H1 (cell line): ENCODE data around the gene WIPF1. TPM values are rescaled to one million over a fixed set of nuclear protein-coding genes. Genes with fewer than 3 reads are reported as not detected.

Source experiments
- CTCF ChIA-PET: fragments of 300-600 bp; sonication (Branson Sonifier 250); formaldehyde crosslinking; loops from one replicate; lab custom pipeline; 2021; ENCODE audit not compliant: partially characterized antibody; lab: Charles Lee
- POLR2A ChIA-PET: fragments of 300-600 bp; sonication (Branson Sonifier 250); formaldehyde crosslinking; loops from one replicate; lab custom pipeline; 2021; ENCODE audit warnings: inconsistent platforms; ENCODE audit not compliant: partially characterized antibody; lab: Charles Lee
- DNase-seq, 2 experiments: peaks; one replicate each; pipeline versions ENCODE4 v3.0.0 to v3.0.0-alpha.2; 2010 to 2022; ENCODE audit warnings: low spot score in 2 of 2, low read depth in 1 of 2, mixed read lengths in 1 of 2
- FAIRE-seq: peaks from 2 replicates; lab custom pipeline; 2011; peaks lifted over from hg19 to GRCh38; lab: Jason Lieb, UNC
- H2AFZ ChIP-seq: 2 replicates; pipeline ENCODE4 v1.8.1; 2012; ENCODE audit warnings: low read length, inconsistent platforms
- H2AK5ac ChIP-seq: 2 replicates; pipeline ENCODE4 v1.6.1; 2013; ENCODE audit warnings: low read depth, low read length
- H2BK120ac ChIP-seq: replicated peaks from 2 replicates; pipeline ENCODE3; 2013; ENCODE audit warnings: low read depth, low read length, inconsistent platforms
- H2BK12ac ChIP-seq: 2 replicates; pipeline ENCODE4 v1.6.1; 2013; ENCODE audit warnings: low read depth, low read length
- H2BK15ac ChIP-seq: 2 replicates; pipeline ENCODE4 v1.6.1; 2013; ENCODE audit warnings: low read length
- H2BK20ac ChIP-seq: 2 replicates; pipeline ENCODE4 v1.6.1; 2013; ENCODE audit warnings: low read length
- H2BK5ac ChIP-seq: 2 replicates; pipeline ENCODE4 v1.6.1; 2013; ENCODE audit warnings: low read depth, low read length
- H3K14ac ChIP-seq: 2 replicates; pipeline ENCODE4 v1.6.1; 2013; ENCODE audit warnings: inconsistent platforms; ENCODE audit not compliant: insufficient read length
- H3K18ac ChIP-seq: 2 replicates; pipeline ENCODE4 v1.6.1; 2013; ENCODE audit warnings: low read length; ENCODE audit errors: extremely low read depth
- H3K23ac ChIP-seq: 2 replicates; pipeline ENCODE4 v1.6.1; 2013; ENCODE audit warnings: inconsistent platforms; ENCODE audit not compliant: insufficient read length
- H3K23me2 ChIP-seq: 2 replicates; pipeline ENCODE4 v1.6.1; 2013; ENCODE audit warnings: low read depth, low read length
- H3K27ac ChIP-seq: 2 replicates; pipeline ENCODE4 v1.6.1; 2011; ENCODE audit warnings: low read depth, low read length, inconsistent platforms
- H3K27me3 ChIP-seq, 4 experiments: replicated peaks in 1 of 4; 1 replicate in 1 of 4; 2 replicates in 3 of 4; pipeline versions ENCODE4 v1.6.1 to v1.8.1; 2011 to 2013; ENCODE audit warnings: low read length in 3 of 4, mild to moderate bottlenecking in 3 of 4, inconsistent platforms in 2 of 4, mixed read lengths in 2 of 4, moderate library complexity in 1 of 4; ENCODE audit not compliant: control insufficient read depth in 3 of 4, insufficient read depth in 3 of 4; ENCODE audit errors: extremely low read depth in 1 of 4
- H3K36me3 ChIP-seq, 4 experiments: 2 replicates each; pipeline versions ENCODE4 v1.6.1 to v1.8.1; 2011 to 2013; ENCODE audit warnings: mild to moderate bottlenecking in 4 of 4, low read length in 3 of 4, moderate library complexity in 2 of 4, control low read depth in 1 of 4, inconsistent platforms in 1 of 4; ENCODE audit not compliant: insufficient read depth in 4 of 4, control insufficient read depth in 2 of 4
- H3K4ac ChIP-seq: replicated peaks from 2 replicates; pipeline ENCODE3; 2013; ENCODE audit warnings: low read length, low read depth, mixed read lengths, inconsistent platforms; ENCODE audit not compliant: insufficient read length
- H3K4me1 ChIP-seq, 4 experiments: replicated peaks in 1 of 4; 1 replicate in 1 of 4; 2 replicates in 3 of 4; pipeline versions ENCODE4 v1.6.1 to v1.8.1; 2011 to 2013; ENCODE audit warnings: low read length in 3 of 4, inconsistent platforms in 2 of 4, mixed read lengths in 1 of 4; ENCODE audit not compliant: insufficient read depth in 4 of 4, control insufficient read depth in 3 of 4
- H3K4me2 ChIP-seq, 2 experiments: 2 replicates each; pipeline versions ENCODE4 v1.6.1 to v1.8.1; 2011 to 2013; ENCODE audit warnings: low read depth in 2 of 2, low read length in 2 of 2, control low read depth in 1 of 2, inconsistent platforms in 1 of 2, mild to moderate bottlenecking in 1 of 2; ENCODE audit not compliant: insufficient read depth in 1 of 2
- H3K4me3 ChIP-seq, 4 experiments: fragments of 200-600, 300-600 bp in 1 of 4; sonication (generic), shearing (Covaris generic), sonication (Bioruptor Twin) in 1 of 4; 2 replicates each; pipeline versions ENCODE4 v1.5.1 to v1.8.1; 2011 to 2016; ENCODE audit warnings: low read length in 4 of 4, low read depth in 3 of 4, control low read depth in 2 of 4, inconsistent platforms in 2 of 4, mild to moderate bottlenecking in 2 of 4, mixed read lengths in 1 of 4, moderate library complexity in 1 of 4; ENCODE audit not compliant: insufficient read depth in 2 of 4; ENCODE audit errors: extremely low read depth in 1 of 4
- H3K56ac ChIP-seq: replicated peaks from 2 replicates; pipeline ENCODE3; 2013; ENCODE audit warnings: low read depth, mild to moderate bottlenecking, mixed read lengths, low read length, inconsistent platforms; ENCODE audit not compliant: insufficient read length
- H3K79me1 ChIP-seq: 2 replicates; pipeline ENCODE4 v1.6.1; 2013; ENCODE audit warnings: low read depth, low read length, control low read depth
- H3K79me2 ChIP-seq, 2 experiments: 2 replicates each; pipeline versions ENCODE4 v1.6.1 to v1.8.1; 2012 to 2013; ENCODE audit warnings: low read length in 2 of 2, mild to moderate bottlenecking in 2 of 2, inconsistent platforms in 1 of 2; ENCODE audit not compliant: insufficient read depth in 2 of 2, control insufficient read depth in 1 of 2
- H3K9ac ChIP-seq, 4 experiments: replicated peaks in 1 of 4; 1 replicate in 1 of 4; 2 replicates in 3 of 4; pipeline versions ENCODE4 v1.6.1 to v1.8.1; 2011 to 2013; ENCODE audit warnings: low read depth in 3 of 4, low read length in 3 of 4, control low read depth in 2 of 4, mild to moderate bottlenecking in 2 of 4, moderate library complexity in 2 of 4, inconsistent platforms in 1 of 4; ENCODE audit errors: extremely low read depth in 1 of 4
- H3K9me3 ChIP-seq, 2 experiments: 2 replicates each; pipeline versions ENCODE4 v1.6.1 to v1.8.1; 2012 to 2013; ENCODE audit warnings: mild to moderate bottlenecking in 2 of 2, moderate library complexity in 2 of 2, control low read depth in 1 of 2, inconsistent platforms in 1 of 2, low read depth in 1 of 2, low read length in 1 of 2, mixed read lengths in 1 of 2; ENCODE audit not compliant: insufficient read depth in 2 of 2
- H4K20me1 ChIP-seq, 2 experiments: replicated peaks in 1 of 2; 2 replicates each; pipeline versions ENCODE3 to v1.8.1; 2011 to 2013; ENCODE audit warnings: inconsistent platforms in 2 of 2, low read length in 2 of 2, mild to moderate bottlenecking in 1 of 2; ENCODE audit not compliant: insufficient read depth in 2 of 2, control insufficient read depth in 1 of 2
- H4K5ac ChIP-seq: 2 replicates; pipeline ENCODE4 v1.6.1; 2013; ENCODE audit warnings: low read length, low read depth, mixed read lengths, inconsistent platforms; ENCODE audit not compliant: insufficient read length
- H4K8ac ChIP-seq: 2 replicates; pipeline ENCODE4 v1.8.0; 2013; ENCODE audit warnings: mild to moderate bottlenecking, moderate library complexity, low read length, inconsistent platforms; ENCODE audit not compliant: insufficient read depth; ENCODE audit errors: extremely low read depth
- H4K91ac ChIP-seq: replicated peaks from 2 replicates; pipeline ENCODE3; 2013; ENCODE audit warnings: low read length, mixed read lengths, inconsistent platforms; ENCODE audit not compliant: insufficient read length
- CEBPB ChIP-seq: IDR thresholded peaks from 2 replicates; pipeline ENCODE4 v1.6.1; 2012; ENCODE audit warnings: low read depth, low read length
- EP300 ChIP-seq, 2 experiments: IDR thresholded peaks; 1 replicate in 1 of 2; 2 replicates in 1 of 2; pipeline ENCODE4 v1.6.1; 2011 to 2012; ENCODE audit warnings: low read depth in 2 of 2, low read length in 2 of 2, mild to moderate bottlenecking in 2 of 2, borderline replicate concordance in 1 of 2, inconsistent platforms in 1 of 2, moderate library complexity in 1 of 2
- EZH2 ChIP-seq: fragments of 200-600 bp; sonication (generic); IDR thresholded peaks from 2 replicates; pipeline ENCODE4 v1.7.1; 2012; ENCODE audit warnings: low read depth, mild to moderate bottlenecking, moderate library complexity, low read length, inconsistent platforms; ENCODE audit not compliant: severe bottlenecking
- SUZ12 ChIP-seq: fragments of 200-600 bp; sonication (generic); IDR thresholded peaks from 2 replicates; pipeline ENCODE4 v1.6.1; 2012; ENCODE audit warnings: mild to moderate bottlenecking, inconsistent platforms, low read length, moderate library complexity, mixed read lengths
- WGBS, 2 experiments: shearing (Covaris generic) in 1 of 2; methylation state at CpG; one replicate each; pipeline versions ENCODE4 v1.1.6 to v1.1.7; 2013 to 2015; ENCODE audit warnings: low lambda C conversion rate in 2 of 2, mixed read lengths in 2 of 2, inconsistent platforms in 1 of 2, low coverage in 1 of 2, missing lambda C conversion rate in 1 of 2; ENCODE audit not compliant: insufficient replicate concordance in 2 of 2, insufficient coverage in 1 of 2, insufficient read length in 1 of 2; ENCODE audit errors: extremely low coverage in 1 of 2, missing lambda C conversion rate in 1 of 2; 5-methylcytosine and 5-hydroxymethylcytosine counted together
- polyA plus RNA-seq, 7 experiments: library from polyadenylated mRNA; depleted of rRNA in 3 of 7; stranded (reverse) in 5 of 7; unstranded in 2 of 7; fragments of >200 nt in 5 of 7; fragments of 200-250 nt in 2 of 7; gene quantifications; 1 replicate in 5 of 7; 2 replicates in 1 of 7; 4 replicates in 1 of 7; pipeline versions ENCODE4 v1.2.1 to v1.2.3, GENCODE V29; 2011 to 2013; ENCODE audit warnings: missing spikeins in 2 of 7, mixed read lengths in 2 of 7
- total RNA-seq: library from RNA; stranded (reverse); fragmentation: NEBNext Ultra II Directional; extraction: Animal tissue kit (Norgen Biotek cat#: 25700); gene quantifications from 2 replicates; pipeline ENCODE4 v1.2.1, GENCODE V29; 2021

WIPF1 gene
- total and polyA plus RNA-seq, 2 of the 8 experiments (the other 6 are each of a cell fraction or from before 2014, with no cell fraction given), result 4.7 to 5.2 TPM

DNA sequence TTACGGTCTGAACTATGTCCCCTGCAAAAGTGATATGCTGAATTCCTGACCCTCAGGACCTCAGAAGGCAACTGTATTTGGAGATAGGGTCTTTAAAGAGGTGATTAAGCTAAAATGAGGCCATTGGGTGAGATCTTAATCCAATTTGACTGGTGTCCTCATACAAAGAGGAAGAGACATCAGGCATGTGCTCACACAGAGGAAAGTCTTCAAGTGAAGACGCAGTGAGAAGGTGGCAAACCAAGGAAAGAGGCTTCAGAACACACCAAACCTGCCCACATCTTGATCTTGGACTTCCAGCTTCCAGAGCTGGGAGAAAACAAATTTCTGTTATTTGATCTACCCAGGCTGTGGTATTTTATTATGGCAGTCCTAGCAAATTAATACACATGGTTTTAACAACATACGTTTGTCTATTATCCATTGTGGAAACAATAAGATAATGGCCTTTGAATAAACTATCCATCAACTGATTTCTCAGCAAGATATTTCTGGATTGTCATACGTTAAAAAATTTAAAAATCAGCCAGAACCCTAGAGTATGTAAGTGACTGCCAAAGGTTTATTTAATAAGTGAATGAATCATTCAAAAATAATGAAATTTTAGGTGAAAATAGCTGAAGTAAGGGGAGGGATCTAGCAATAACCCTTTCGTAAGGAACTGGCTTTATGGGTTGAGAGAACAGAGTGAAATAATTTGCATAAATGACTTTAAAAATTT lies 6.5 kb downstream of the WIPF1 start:
- Histone ChIP-seq H3K36me3 (no peaks in the 10 kb centered on the region; a peak in 1 of 8 replicates), H3K27me3 (no peaks in the 10 kb centered on the region), H3K27ac (no peak overlapping the region), H2BK120ac (no peak overlapping the region), H2AK5ac (no peak overlapping the region), H3K79me1 (no peaks in the 10 kb centered on the region), H4K20me1 (no peaks in the 10 kb centered on the region), H3K18ac (no peak overlapping the region), H2AFZ (no peak overlapping the region), H3K4me2 (no peak overlapping the region), H3K4me1 (peaks cover under 1 to 10% (median 7%) of the 10 kb centered on the region in 4 experiments; a peak in 5 of 7 replicates), H3K56ac (no peak overlapping the region), H3K4me3 (no peak overlapping the region), H3K9ac (no peak overlapping the region), H4K91ac (no peak overlapping the region), H3K9me3 (no peaks in the 10 kb centered on the region), H3K14ac (no peak overlapping the region), H3K4ac (no peak overlapping the region), H3K79me2 (no peaks in the 10 kb centered on the region), H4K5ac (no peak overlapping the region), H2BK5ac (no peak overlapping the region), H3K23me2 (no peaks in the 10 kb centered on the region), H2BK20ac (no peak overlapping the region), H2BK15ac (no peak overlapping the region), H3K23ac (no peak overlapping the region), H2BK12ac (peak overlapping the region; percentile 29; the same call in 1 of the 2 replicates), H4K8ac (no peak overlapping the region)
- FAIRE-seq (no peak), DNase-seq (no peak)
- TF ChIP-seq CEBPB (no peak), SUZ12 (no peak), EP300 (IDR thresholded peaks at IDR 0.05; ENCODE audit: borderline replicate concordance in 1 of 2, low read depth in 2 of 2, low read length in 2 of 2) (no peak), EZH2 (no peak)
- CTCF ChIA-PET, result interaction anchor here (0.6 to 1.4 kb wide), 7 partner anchors 8 to 1145 kb away, joined by 3 to 4 read pairs (median 3); no protein-coding TSS in a partner anchor
- POLR2A ChIA-PET, result no interaction called here
- 85% methylated on average over 5 of the region's 5 CpGs; no CpG with 5 or more reads in 1 of the 2 experiments for WGBS, 2 experiments
